Right lobe of liver (tissue), 6 donors: ENCODE measurements around the gene SNED1. TPM values are rescaled to one million over a fixed set of nuclear protein-coding genes. Genes with fewer than 3 reads are reported as not detected.

ENCODE experiments used
- ATAC-seq, 4 donors: fragments of 200-7000 bp; cut with Tn5 transposase; one replicate each; pipeline ENCODE4 v1.9.1; 2020; ENCODE audit warnings: mild to moderate bottlenecking in 4 of 4, moderate library complexity in 4 of 4
- DNase-seq, 3 donors: peaks; one replicate each; pipeline ENCODE4 v3.0.0-alpha.2; 2020
- H3K27ac ChIP-seq, 3 donors: fragments of 200-600 bp; one replicate each; pipeline ENCODE4 v1.8.0; 2022
- H3K27me3 ChIP-seq, 2 donors: fragments of 200-600 bp; one replicate each; pipeline ENCODE4 v1.8.0; 2022
- H3K36me3 ChIP-seq, 4 donors: fragments of 200-600 bp; sonication (generic) in 1 of 4; one replicate each; pipeline versions ENCODE4 v1.5.1 to v1.8.0; 2017 to 2022; ENCODE audit warnings: control low read depth in 1 of 4
- H3K4me1 ChIP-seq, 4 donors: fragments of 200-600 bp; sonication (generic) in 1 of 4; one replicate each; pipeline versions ENCODE4 v1.5.1 to v1.8.0; 2017 to 2022; ENCODE audit warnings: control low read depth in 1 of 4
- H3K4me3 ChIP-seq, 3 donors: fragments of 200-600 bp; one replicate each; pipeline ENCODE4 v1.8.0; 2022
- H3K9me3 ChIP-seq, 4 donors: fragments of 200-600 bp; sonication (generic) in 1 of 4; one replicate each; pipeline versions ENCODE4 v1.5.1 to v1.8.0; 2017 to 2022; ENCODE audit warnings: control low read depth in 1 of 4
- CTCF ChIP-seq, 4 donors: fragments of 200-600 bp in 3 of 4; fragments of 450-650 bp in 1 of 4; IDR thresholded peaks; one replicate each; pipeline versions ENCODE4 v1.5.1 to v1.8.0; 2016 to 2022; ENCODE audit warnings: antibody characterized with exemption in 4 of 4, mild to moderate bottlenecking in 2 of 4
- POLR2A ChIP-seq: fragments of 450-650 bp; IDR thresholded peaks from one replicate; pipeline ENCODE4 v1.6.1; 2017; ENCODE audit warnings: antibody characterized with exemption, mild to moderate bottlenecking
- WGBS: methylation state at CpG from one replicate; pipeline ENCODE4 v1.1.6; 2018; ENCODE audit warnings: low coverage, low lambda C conversion rate; ENCODE audit not compliant: insufficient coverage; ENCODE audit errors: missing lambda C conversion rate; 5-methylcytosine and 5-hydroxymethylcytosine counted together
- intact Hi-C, 2 donors: fragments of 100-400 bp; cut with DNase I; formaldehyde crosslinking; loops; one replicate each; pipeline versions ENCODE4 v1.11.2 to v1.14.1; 2022
- small RNA-seq, 2 experiments: library from RNA; depleted of rRNA; stranded (forward); fragments of <200 nt; gene quantifications; one replicate each; pipeline ENCODE3, GENCODE V24; 2016
- total RNA-seq, 6 experiments: library from RNA; depleted of rRNA in 2 of 6; stranded (reverse); fragments of >200 nt in 2 of 6; fragmentation: NEBNext Ultra II Directional in 3 of 6; extraction: Animal tissue kit (Norgen Biotek cat#: 25700) in 3 of 6; gene quantifications; one replicate each; pipeline versions ENCODE4 v1.1.0 to v1.2.4, GENCODE V29; 2016 to 2023
- donor health status: DM: no; HTN: yes; CAD: no.
- donor health status: DM: no; HTN: no; CAD: no.
- donor health status: DM: no; HTN: no; CAD: no.
- donor health status: DM: no; HTN: yes; CAD: no.
- donor health status: DM: no; HTN: yes; CAD: no.

SNED1 gene
- total RNA-seq, 6 experiments from 2014 or later: 7.4 to 27.8 (median 13.2) TPM

DNA sequence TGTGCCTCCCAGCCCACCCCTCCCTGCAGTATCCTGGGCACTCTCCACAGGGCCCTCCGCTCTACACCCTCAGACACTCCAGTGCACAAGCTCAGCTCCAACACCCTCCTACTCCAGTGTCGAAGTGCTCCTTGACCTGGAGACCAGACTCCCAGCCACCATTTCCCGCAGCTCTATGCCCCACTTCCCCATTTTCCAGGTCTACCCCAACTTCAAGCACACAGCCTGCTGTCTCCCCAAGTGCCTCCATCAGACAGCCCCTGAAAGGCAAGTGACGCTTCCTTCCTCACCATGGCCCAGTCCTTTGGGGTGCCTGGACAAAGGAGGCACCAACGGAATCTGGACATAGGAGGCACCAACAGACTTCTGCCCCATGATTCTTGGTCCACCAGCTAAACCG, 143.6 kb downstream of the SNED1 start:
- TF ChIP-seq POLR2A (no peak), CTCF (IDR thresholded peaks at IDR 0.05) (no peak)
- ATAC-seq (no peak), DNase-seq (no peak)
- Histone ChIP-seq H3K9me3 (no peaks in the 10 kb centered on the region), H3K4me1 (no peaks in the 10 kb centered on the region), H3K27ac (no peak overlapping the region), H3K4me3 (no peak overlapping the region), H3K27me3 (no peaks in the 10 kb centered on the region), H3K36me3 (no peaks in the 10 kb centered on the region)
- intact Hi-C loops: no loop called here
- 100% methylated on average over 4 of the region's 6 CpGs for WGBS

- DNase-seq (no peak), ATAC-seq (no peak)
- no peak overlapping the region for H3K4me3 ChIP-seq
- WGBS: 85% methylated on average over 5 of the region's 9 CpGs
- H3K36me3 ChIP-seq: no peaks in the 10 kb centered on the region
- H3K27me3 ChIP-seq: no peaks in the 10 kb centered on the region
- intact Hi-C loops: no loop called here
- H3K27ac ChIP-seq: no peak overlapping the region
- no peaks in the 10 kb centered on the region for H3K4me1 ChIP-seq
- TF ChIP-seq POLR2A (no peak), CTCF (IDR thresholded peaks at IDR 0.05) (no peak)
- no peaks in the 10 kb centered on the region for H3K9me3 ChIP-seq
Observed at GRCh38 chr2:241142593-241142992, 144.2 kb downstream of the SNED1 start.

Small RNA genes lying within 50 kb of the gene (small RNA-seq; reads per million reads assigned to genes)
- gene AC005237.2: 0 reads per million in 2 experiments

Other genes starting within 250 kb of the SNED1 start
- gene KIF1A, start 178.4 kb upstream of the SNED1 start, total RNA-seq: under 1 TPM; 0.31 to 0.87 (median 0.56) TPM
- gene AGXT, start 129.8 kb upstream of the SNED1 start, total RNA-seq: 1,000 to 10,000 TPM in 4 of 6 experiments, 100 to 1,000 TPM in 2; 744 to 1,833 (median 1,254) TPM
- 10 to 100 TPM in 1 of 6 experiments, 1 to 10 TPM in 5; 3.7 to 17.0 (median 5.2) TPM for gene MAB21L4, start 102.5 kb upstream of the SNED1 start, total RNA-seq
- gene CROCC2, start 92.3 kb upstream of the SNED1 start, total RNA-seq: under 1 TPM in 5 of 6 experiments, not detected in 1; 0.06 to 0.15 (median 0.12) TPM
- gene MTERF4, start 103.7 kb downstream of the SNED1 start, total RNA-seq: 10 to 100 TPM; 12.1 to 26.3 (median 17.0) TPM
- 1 to 10 TPM; 2.0 to 4.2 (median 3.4) TPM for gene PASK, start 150.9 kb downstream of the SNED1 start, total RNA-seq
- 10 to 100 TPM; 27.8 to 35.7 (median 29.5) TPM for gene PPP1R7, start 151.8 kb downstream of the SNED1 start, total RNA-seq
- 1 to 10 TPM in 3 of 6 experiments, under 1 TPM in 3; 0.61 to 2.4 (median 0.97) TPM for gene ANO7, start 190.1 kb downstream of the SNED1 start, total RNA-seq